IPS-15b (cell line): ENCODE data around the gene F10.

Experiments used
- H3K27me3 ChIP-seq: one replicate; pipeline ENCODE4 v1.6.1; 2013; ENCODE audit warnings: low read length; ENCODE audit not compliant: control insufficient read depth, insufficient read depth
- H3K36me3 ChIP-seq: one replicate; pipeline ENCODE4 v1.6.1; 2013; ENCODE audit warnings: low read length; ENCODE audit not compliant: control insufficient read depth, insufficient read depth
- H3K4me1 ChIP-seq: one replicate; pipeline ENCODE4 v1.6.1; 2013; ENCODE audit warnings: mild to moderate bottlenecking, low read length; ENCODE audit not compliant: control insufficient read depth, insufficient read depth
- H3K4me3 ChIP-seq: one replicate; pipeline ENCODE4 v1.5.1; 2013; ENCODE audit warnings: low read depth, low read length
- H3K9ac ChIP-seq: one replicate; pipeline ENCODE4 v1.6.1; 2013; ENCODE audit warnings: low read depth, mild to moderate bottlenecking, low read length
- H3K9me3 ChIP-seq: one replicate; pipeline ENCODE4 v1.6.1; 2013; ENCODE audit warnings: mild to moderate bottlenecking, low read length; ENCODE audit not compliant: control insufficient read depth, insufficient read depth

Gene F10

GRCh38 chr13:113195360-113195759 lies 72.8 kb downstream of the F10 start:
- no peaks in the 10 kb centered on the region for H3K9me3 ChIP-seq
- H3K9ac ChIP-seq: no peak overlapping the region
- no peaks in the 10 kb centered on the region for H3K4me1 ChIP-seq
- no peak overlapping the region for H3K4me3 ChIP-seq
- peaks cover 31% of the 10 kb centered on the region for H3K36me3 ChIP-seq
- no peaks in the 10 kb centered on the region for H3K27me3 ChIP-seq

GRCh38 chr13:113196970-113197737 lies 74.6 kb downstream of the F10 start:
- H3K9ac ChIP-seq: no peak overlapping the region
- no peaks in the 10 kb centered on the region for H3K9me3 ChIP-seq
- H3K4me1 ChIP-seq: no peaks in the 10 kb centered on the region
- H3K4me3 ChIP-seq: no peak overlapping the region
- peaks cover 31% of the 10 kb centered on the region for H3K36me3 ChIP-seq
- H3K27me3 ChIP-seq: no peaks in the 10 kb centered on the region
